Adrenal gland (tissue), 12 donors: Measurements from ENCODE around the gene CFAP99. TPM values are rescaled to one million over a fixed set of nuclear protein-coding genes. Genes with fewer than 3 reads are reported as not detected.

Experiments used
- DNase-seq, 7 donors: peaks; one replicate each; pipeline ENCODE4 v3.0.0-alpha.2; 2019 to 2020
- H3K27ac ChIP-seq, 5 donors: fragments of 200-600 bp; sonication (generic) in 4 of 5; 1 replicate in 3 of 5; 2 replicates in 2 of 5; pipeline versions ENCODE4 v1.5.1 to v1.8.0; 2016 to 2020; ENCODE audit warnings: mild to moderate bottlenecking in 1 of 5
- H3K27me3 ChIP-seq: fragments of 200-600 bp; 2 replicates; pipeline ENCODE4 v1.8.0; 2021
- H3K36me3 ChIP-seq, 2 donors: fragments of 200-600 bp; replicated peaks in 1 of 2; 1 replicate in 1 of 2; 2 replicates in 1 of 2; pipeline versions ENCODE4 v1.5.1 to v1.8.0; 2018 to 2022
- H3K4me1 ChIP-seq, 2 donors: fragments of 200-600 bp; replicated peaks in 1 of 2; 1 replicate in 1 of 2; 2 replicates in 1 of 2; pipeline versions ENCODE4 v1.5.1 to v1.8.0; 2018 to 2021
- H3K4me3 ChIP-seq, 4 donors: fragments of 200-600 bp; sonication (generic) in 3 of 4; one replicate each; pipeline ENCODE4 v1.5.1; 2016 to 2018
- H3K9me3 ChIP-seq, 3 donors: fragments of 200-600 bp; sonication (generic) in 1 of 3; replicated peaks in 1 of 3; 1 replicate in 2 of 3; 2 replicates in 1 of 3; pipeline versions ENCODE4 v1.5.1 to v1.8.0; 2016 to 2021
- POLR2A ChIP-seq, 2 donors: fragments of 450-650 bp; IDR thresholded peaks; one replicate each; pipeline ENCODE4 v1.6.1; 2017; ENCODE audit warnings: antibody characterized with exemption in 2 of 2, mild to moderate bottlenecking in 2 of 2, moderate library complexity in 1 of 2
- WGBS, 4 donors: extraction: QIAGEN DNeasy Blood & Tissue Kit in 2 of 4; methylation state at CpG; one replicate each; pipeline versions ENCODE4 v1.1.5 to v1.1.7; 2013 to 2017; 5-methylcytosine and 5-hydroxymethylcytosine counted together
- intact Hi-C, 2 donors: fragments of 100-400 bp; cut with DNase I; formaldehyde crosslinking; loops; one replicate each; pipeline versions ENCODE4 v1.14.1 to v1.15.0; 2022 to 2023
- polyA plus RNA-seq, 3 donors: library from polyadenylated mRNA; stranded (reverse); fragments of 200-250 nt in 2 of 3; fragments of 350-450 nt in 1 of 3; fragmentation: Illumina TruSeq in 1 of 3; extraction: RNeasy Lipid Tissue Mini Kit (QIAGEN cat#74804) in 1 of 3; gene quantifications; one replicate each; pipeline ENCODE4 v1.2.3, GENCODE V29; 2013 to 2014
- total RNA-seq, 9 donors: library from RNA; depleted of rRNA in 4 of 9; stranded (reverse); fragments of >200 nt in 4 of 9; fragments of 120-200 nt in 1 of 9; fragmentation: NEBNext Ultra II Directional in 1 of 9; extraction: Animal tissue kit (Norgen Biotek cat#: 25700) in 1 of 9; gene quantifications; one replicate each; pipeline versions ENCODE4 v1.1.0 to v1.2.4, GENCODE V29; 2013 to 2023
- TF ChIP-seq, protein P1 (sequence below), 6 experiments: fragments of 450-650 bp in 4 of 6; fragments of 200-600 bp in 2 of 6; sonication (generic) in 1 of 6; IDR thresholded peaks; 1 replicate in 5 of 6; 2 replicates in 1 of 6; pipeline versions ENCODE4 v1.5.1 to v1.8.0; 2016 to 2021; ENCODE audit warnings: antibody characterized with exemption in 6 of 6, mild to moderate bottlenecking in 2 of 6, moderate library complexity in 1 of 6
- donor health status: healthy with polysubstance abuse.
- donor health status: Bipolar disorder and iron deficiency.
- donor health status: DM: yes; HTN: yes; CAD: no.
- donor health status: DM: no; HTN: no; CAD: no.
- donor health status: DM: no; HTN: no; CAD: no.
- donor health status: DM: yes; HTN: yes; CAD: no.

Gene CFAP99
- total and polyA plus RNA-seq, 12 donors, result 0.18 to 5.0 (median 3.2) TPM

DNA sequence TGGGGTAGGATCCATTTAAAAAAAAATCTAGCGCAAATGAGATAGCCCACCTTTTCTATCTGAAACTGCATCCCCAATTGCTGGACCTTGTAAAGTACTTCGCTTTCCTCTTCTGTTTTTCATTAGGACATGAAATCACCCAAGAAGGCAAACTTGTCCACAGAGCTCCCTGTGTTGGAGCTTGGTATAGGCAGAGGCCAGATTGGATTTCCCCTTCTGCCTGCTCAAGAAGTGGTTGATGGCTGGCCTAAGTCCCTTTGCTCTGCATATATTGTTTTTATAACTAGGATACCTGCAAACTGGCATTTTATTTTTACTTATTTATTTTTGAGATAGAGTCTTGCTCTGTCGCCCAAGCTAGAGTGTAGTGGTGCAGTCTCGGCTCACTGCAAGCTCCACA lies 78.6 kb downstream of the CFAP99 start:
- H3K4me1 ChIP-seq, result peaks cover 10 to 22% of the 10 kb centered on the region in 2 donors
- H3K27ac ChIP-seq, result no peak overlapping the region
- DNase-seq, result no peak
- peaks cover 0 to 58% of the 10 kb centered on the region in 2 donors for H3K36me3 ChIP-seq
- no peak overlapping the region for H3K4me3 ChIP-seq
- no peaks in the 10 kb centered on the region for H3K27me3 ChIP-seq
- intact Hi-C loops, result no loop called here
- TF ChIP-seq, protein P1, sequence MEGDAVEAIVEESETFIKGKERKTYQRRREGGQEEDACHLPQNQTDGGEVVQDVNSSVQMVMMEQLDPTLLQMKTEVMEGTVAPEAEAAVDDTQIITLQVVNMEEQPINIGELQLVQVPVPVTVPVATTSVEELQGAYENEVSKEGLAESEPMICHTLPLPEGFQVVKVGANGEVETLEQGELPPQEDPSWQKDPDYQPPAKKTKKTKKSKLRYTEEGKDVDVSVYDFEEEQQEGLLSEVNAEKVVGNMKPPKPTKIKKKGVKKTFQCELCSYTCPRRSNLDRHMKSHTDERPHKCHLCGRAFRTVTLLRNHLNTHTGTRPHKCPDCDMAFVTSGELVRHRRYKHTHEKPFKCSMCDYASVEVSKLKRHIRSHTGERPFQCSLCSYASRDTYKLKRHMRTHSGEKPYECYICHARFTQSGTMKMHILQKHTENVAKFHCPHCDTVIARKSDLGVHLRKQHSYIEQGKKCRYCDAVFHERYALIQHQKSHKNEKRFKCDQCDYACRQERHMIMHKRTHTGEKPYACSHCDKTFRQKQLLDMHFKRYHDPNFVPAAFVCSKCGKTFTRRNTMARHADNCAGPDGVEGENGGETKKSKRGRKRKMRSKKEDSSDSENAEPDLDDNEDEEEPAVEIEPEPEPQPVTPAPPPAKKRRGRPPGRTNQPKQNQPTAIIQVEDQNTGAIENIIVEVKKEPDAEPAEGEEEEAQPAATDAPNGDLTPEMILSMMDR (IDR thresholded peaks at IDR 0.05), result no peak
- WGBS, 4 donors, result 92 to 99% (median 95%) methylated on average over 4 of the region's 4 CpGs
- no peaks in the 10 kb centered on the region for H3K9me3 ChIP-seq

DNA sequence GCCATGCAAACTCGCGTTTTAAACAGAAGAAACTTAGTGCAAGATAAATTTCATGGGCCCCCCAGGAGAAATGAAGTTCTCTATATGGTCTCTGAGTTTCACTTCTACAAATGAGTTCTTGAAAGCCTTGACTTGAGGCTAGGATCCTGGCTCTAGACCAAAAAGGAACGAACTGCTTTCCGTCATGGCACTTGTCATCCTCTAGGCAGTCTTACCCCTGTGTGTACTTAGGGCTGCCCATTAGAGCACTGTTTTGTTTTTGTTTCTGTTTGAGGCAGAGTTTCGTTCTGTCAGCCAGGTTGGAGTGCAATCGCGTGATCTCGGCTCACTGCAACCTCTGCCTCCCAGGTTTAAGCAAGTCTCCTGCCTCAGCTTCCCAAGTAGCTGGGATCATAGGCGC lies 79.2 kb downstream of the CFAP99 start:
- intact Hi-C loops, result no loop called here
- H3K4me1 ChIP-seq, result peaks cover 10 to 22% of the 10 kb centered on the region in 2 donors
- no peak overlapping the region for H3K27ac ChIP-seq
- no peak overlapping the region for H3K4me3 ChIP-seq
- peak in 3 of 7 donors; percentile 40 to 61 (median 44) for DNase-seq
- H3K36me3 ChIP-seq, result peaks cover 0 to 56% of the 10 kb centered on the region in 2 donors
- 77 to 84% (median 83%) methylated on average over 9 of the region's 9 CpGs for WGBS, 4 donors
- H3K9me3 ChIP-seq, result no peaks in the 10 kb centered on the region
- H3K27me3 ChIP-seq, result no peaks in the 10 kb centered on the region
- TF ChIP-seq POLR2A (IDR thresholded peaks at IDR 0.05), result no peak
- TF ChIP-seq, protein P1 (IDR thresholded peaks at IDR 0.05), result no peak

- no peak for DNase-seq
- H3K9me3 ChIP-seq, result no peaks in the 10 kb centered on the region
- H3K27ac ChIP-seq, result no peak overlapping the region
- peaks cover 5 to 8% of the 10 kb centered on the region in 2 donors for H3K4me1 ChIP-seq
- 68 to 88% (median 74%) methylated on average over 2 of the region's 2 CpGs for WGBS, 4 donors
- intact Hi-C loops, result no loop called here
- peaks cover 0 to 59% of the 10 kb centered on the region in 2 donors for H3K36me3 ChIP-seq
- H3K4me3 ChIP-seq, result no peak overlapping the region
- H3K27me3 ChIP-seq, result no peaks in the 10 kb centered on the region
- TF ChIP-seq, protein P1 (IDR thresholded peaks at IDR 0.05), result no peak
- no peak for TF ChIP-seq POLR2A (IDR thresholded peaks at IDR 0.05)
Observed at GRCh38 chr4:2500547-2500946, 81.8 kb downstream of the CFAP99 start.

- TF ChIP-seq, protein P1 (IDR thresholded peaks at IDR 0.05), result no peak
- TF ChIP-seq POLR2A (IDR thresholded peaks at IDR 0.05), result no peak
- Histone ChIP-seq H3K9me3 (no peaks in the 10 kb centered on the region), H3K4me1 (peaks cover under 1 to 3% of the 10 kb centered on the region in 2 donors), H3K36me3 (peaks cover 0 to 63% of the 10 kb centered on the region in 2 donors), H3K27ac (no peak overlapping the region), H3K27me3 (no peaks in the 10 kb centered on the region), H3K4me3 (no peak overlapping the region)
- intact Hi-C loops, result no loop called here
- WGBS, 4 donors, result 84 to 93% (median 90%) methylated on average over 7 of the region's 7 CpGs
- no peak for DNase-seq
Observed at GRCh38 chr4:2501034-2501594, 82.4 kb downstream of the CFAP99 start.
